D721Med (cell line): Measurements from ENCODE around the gene MAGEA8.
"Not testable (repeated sequence)": the region's sequence is repeated elsewhere in the genome, so short reads cannot be mapped to it uniquely, and the experiment has no call there.

Experiments
- DNase-seq: peaks from one replicate; pipeline ENCODE4 v3.0.0; 2011; ENCODE audit warnings: low spot score; ENCODE audit not compliant: insufficient read length
- FAIRE-seq: peaks from 2 replicates; lab custom pipeline; 2011; peaks lifted over from hg19 to GRCh38; lab: Jason Lieb, UNC
- TF ChIP-seq, protein P1 (sequence below): IDR thresholded peaks from 2 replicates; pipeline ENCODE4 v1.5.1; 2012; ENCODE audit warnings: mild to moderate bottlenecking, control low read depth; ENCODE audit not compliant: insufficient read depth; ENCODE audit errors: missing control alignments

MAGEA8 gene

DNA sequence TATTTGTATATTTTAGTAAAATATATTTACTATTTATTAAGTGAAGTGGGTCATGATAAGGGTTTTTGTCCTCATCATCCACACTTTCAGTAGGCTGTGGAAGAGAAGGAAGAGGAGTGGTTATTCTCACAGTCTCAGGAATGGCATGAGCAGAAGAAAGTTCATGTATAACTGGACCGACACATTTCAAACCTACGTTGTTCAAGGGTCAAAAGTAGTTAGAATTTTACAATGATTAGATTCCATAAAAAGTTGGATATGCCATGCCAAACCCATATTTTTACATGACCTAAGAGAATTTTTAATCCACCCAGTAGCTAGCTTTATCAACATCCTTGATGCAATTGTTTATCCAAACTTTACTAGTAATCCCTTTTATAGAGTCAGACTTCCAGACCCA lies 15.6 kb upstream of the MAGEA8 start:
- FAIRE-seq (no peak), DNase-seq (no peak)

GRCh38 chrX:149867488-149867887 lies 13.5 kb upstream of the MAGEA8 start:
- FAIRE-seq (no peak), DNase-seq (no peak)
- TF ChIP-seq, protein P1, sequence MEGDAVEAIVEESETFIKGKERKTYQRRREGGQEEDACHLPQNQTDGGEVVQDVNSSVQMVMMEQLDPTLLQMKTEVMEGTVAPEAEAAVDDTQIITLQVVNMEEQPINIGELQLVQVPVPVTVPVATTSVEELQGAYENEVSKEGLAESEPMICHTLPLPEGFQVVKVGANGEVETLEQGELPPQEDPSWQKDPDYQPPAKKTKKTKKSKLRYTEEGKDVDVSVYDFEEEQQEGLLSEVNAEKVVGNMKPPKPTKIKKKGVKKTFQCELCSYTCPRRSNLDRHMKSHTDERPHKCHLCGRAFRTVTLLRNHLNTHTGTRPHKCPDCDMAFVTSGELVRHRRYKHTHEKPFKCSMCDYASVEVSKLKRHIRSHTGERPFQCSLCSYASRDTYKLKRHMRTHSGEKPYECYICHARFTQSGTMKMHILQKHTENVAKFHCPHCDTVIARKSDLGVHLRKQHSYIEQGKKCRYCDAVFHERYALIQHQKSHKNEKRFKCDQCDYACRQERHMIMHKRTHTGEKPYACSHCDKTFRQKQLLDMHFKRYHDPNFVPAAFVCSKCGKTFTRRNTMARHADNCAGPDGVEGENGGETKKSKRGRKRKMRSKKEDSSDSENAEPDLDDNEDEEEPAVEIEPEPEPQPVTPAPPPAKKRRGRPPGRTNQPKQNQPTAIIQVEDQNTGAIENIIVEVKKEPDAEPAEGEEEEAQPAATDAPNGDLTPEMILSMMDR: no peak

More for the DNA sequence above, 15.6 kb upstream of the MAGEA8 start:
- TF ChIP-seq, protein P1: no peak

GRCh38 chrX:149870840-149871239 lies 10.1 kb upstream of the MAGEA8 start:
- no peak for FAIRE-seq
- TF ChIP-seq, protein P1: no peak
- no peak for DNase-seq

DNA sequence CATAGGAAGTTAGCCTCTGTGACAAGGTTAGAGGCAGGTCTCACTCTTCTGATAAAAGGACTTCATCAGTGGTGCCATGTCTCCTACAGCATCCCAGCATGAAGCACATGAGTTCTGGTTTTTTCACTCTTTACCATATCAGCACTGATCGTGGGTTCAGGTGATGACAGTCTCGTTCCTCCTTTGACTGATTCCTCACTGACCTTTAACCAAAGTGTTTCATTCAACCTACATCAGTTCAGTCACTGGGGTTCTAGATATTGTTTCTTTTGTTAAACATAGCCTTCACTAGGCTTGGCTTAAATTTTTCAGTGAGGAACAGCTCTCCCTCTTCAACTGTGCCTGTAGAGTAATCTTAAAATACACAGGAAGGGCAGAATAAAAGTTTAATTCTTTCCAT lies 9.6 kb upstream of the MAGEA8 start:
- FAIRE-seq (no peak), DNase-seq (no peak)
- TF ChIP-seq, protein P1: no peak

DNA sequence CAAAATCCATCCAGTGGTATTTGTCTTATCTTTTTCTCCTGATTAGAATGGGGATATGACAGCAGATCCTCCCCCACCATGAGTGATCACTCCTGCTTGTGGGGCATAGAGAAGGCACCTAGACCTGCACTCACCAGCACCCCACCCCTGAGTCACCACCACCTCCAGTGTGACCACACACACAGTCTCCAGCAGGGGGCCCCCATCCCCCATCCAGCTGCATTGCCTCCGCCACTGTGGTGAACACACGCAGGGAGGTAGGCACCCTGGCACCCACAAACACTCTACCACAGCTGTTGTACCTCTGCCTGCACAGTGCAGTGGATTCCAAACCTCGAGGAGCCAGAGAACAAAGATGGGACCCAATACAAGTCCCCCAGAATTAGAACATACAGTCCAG lies 9.0 kb upstream of the MAGEA8 start:
- TF ChIP-seq, protein P1: peak; percentile 29
- DNase-seq (no peak), FAIRE-seq (no peak)

DNA sequence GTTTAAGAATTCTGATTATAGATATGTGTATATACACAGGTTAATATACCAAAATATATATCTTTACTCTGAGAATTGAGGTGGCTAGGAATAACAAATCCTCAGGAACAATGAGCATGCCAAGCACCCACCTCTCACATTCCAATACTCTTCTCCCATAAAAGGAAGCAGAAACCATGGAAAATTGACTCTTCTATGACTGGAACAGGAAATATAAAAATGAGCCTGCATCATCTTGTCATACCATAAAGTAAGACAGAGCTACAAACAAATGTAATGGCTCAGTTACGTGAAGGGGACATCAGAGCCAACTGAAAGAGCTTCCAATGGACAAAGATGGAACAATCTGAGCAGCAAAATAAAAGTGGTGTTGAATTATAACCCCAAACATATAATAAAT lies 3.8 kb upstream of the MAGEA8 start:
- no peak for DNase-seq
- TF ChIP-seq, protein P1: no peak
- FAIRE-seq: no peak

DNA sequence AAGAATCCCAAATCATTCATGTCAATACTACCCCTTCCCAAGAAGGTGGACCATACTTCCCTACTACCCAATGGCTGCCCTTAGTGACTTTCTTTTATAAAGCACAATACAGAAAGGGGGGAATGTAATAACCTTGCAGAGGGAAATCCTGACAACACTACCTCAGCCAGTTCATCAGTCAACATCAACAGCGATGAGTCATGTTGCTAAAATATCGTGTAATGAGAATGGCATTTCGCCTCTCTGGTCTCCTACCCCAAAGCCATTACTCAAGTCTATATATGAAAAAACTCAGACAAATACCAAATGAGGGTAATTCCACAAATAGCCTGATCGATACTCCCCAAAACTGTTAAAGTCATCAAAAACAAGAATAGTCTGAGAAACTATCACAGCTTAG lies 3.3 kb upstream of the MAGEA8 start:
- FAIRE-seq: no peak
- TF ChIP-seq, protein P1: no peak
- no peak for DNase-seq

GRCh38 chrX:149890828-149891227 lies 9.8 kb downstream of the MAGEA8 start:
- not testable (repeated sequence) for DNase-seq, FAIRE-seq
